ENCODE results near the gene MSI2.

Gene MSI2

GRCh38 chr17:57319806-57320205 is 63.5 kb downstream of the MSI2 start:
- no peak for DNase-seq (ENCODE audit: low spot score)

- no peak for DNase-seq (ENCODE audit: low spot score)
These were observed 67.1 kb downstream of the MSI2 start for GRCh38 chr17:57323391-57323790.

- DNase-seq (ENCODE audit: low spot score) = no peak
These were observed 67.7 kb downstream of the MSI2 start for GRCh38 chr17:57324060-57324459.

GRCh38 chr17:57324631-57325030 is 68.3 kb downstream of the MSI2 start:
- DNase-seq (ENCODE audit: low spot score) = no peak

DNA sequence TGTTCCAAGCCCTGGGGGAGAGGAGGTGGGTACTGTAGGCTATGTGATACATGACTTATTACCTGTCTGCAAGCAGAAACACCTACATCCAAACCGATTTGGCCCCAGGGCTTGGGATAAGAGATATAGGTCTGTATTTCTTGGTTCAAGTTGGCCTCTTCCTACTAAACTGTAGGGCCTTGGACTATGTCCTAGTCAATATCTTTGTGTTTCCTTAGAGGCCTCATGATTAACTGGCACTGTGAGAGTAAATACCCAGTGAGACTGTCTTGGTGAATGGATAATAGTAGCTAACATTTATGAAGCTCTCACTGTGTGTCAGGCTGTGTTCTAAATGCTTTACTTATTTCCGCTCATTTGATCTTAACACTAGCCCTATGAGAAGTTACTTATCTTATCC is 70.0 kb downstream of the MSI2 start:
- DNase-seq (ENCODE audit: low spot score) = no peak

DNA sequence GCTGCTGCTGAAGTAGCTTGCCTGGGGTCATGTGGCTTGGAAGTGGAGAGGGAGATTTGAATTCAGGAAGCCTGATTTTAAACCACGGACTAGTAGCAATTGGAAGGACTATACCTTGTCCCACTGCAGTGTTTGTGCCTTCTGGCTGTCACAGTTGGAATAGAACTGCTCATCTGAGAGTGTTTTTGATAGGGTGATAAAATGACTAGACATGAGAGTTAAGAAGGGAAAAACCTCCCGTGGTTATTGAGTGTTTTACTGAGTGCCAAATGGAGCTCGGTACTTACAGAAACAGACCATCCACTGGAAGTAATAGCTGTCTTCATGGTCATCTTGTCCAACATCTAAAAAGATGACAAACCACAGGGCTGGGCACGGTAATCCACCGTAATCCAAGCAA is 70.4 kb downstream of the MSI2 start:
- DNase-seq (ENCODE audit: low spot score) = no peak

DNA sequence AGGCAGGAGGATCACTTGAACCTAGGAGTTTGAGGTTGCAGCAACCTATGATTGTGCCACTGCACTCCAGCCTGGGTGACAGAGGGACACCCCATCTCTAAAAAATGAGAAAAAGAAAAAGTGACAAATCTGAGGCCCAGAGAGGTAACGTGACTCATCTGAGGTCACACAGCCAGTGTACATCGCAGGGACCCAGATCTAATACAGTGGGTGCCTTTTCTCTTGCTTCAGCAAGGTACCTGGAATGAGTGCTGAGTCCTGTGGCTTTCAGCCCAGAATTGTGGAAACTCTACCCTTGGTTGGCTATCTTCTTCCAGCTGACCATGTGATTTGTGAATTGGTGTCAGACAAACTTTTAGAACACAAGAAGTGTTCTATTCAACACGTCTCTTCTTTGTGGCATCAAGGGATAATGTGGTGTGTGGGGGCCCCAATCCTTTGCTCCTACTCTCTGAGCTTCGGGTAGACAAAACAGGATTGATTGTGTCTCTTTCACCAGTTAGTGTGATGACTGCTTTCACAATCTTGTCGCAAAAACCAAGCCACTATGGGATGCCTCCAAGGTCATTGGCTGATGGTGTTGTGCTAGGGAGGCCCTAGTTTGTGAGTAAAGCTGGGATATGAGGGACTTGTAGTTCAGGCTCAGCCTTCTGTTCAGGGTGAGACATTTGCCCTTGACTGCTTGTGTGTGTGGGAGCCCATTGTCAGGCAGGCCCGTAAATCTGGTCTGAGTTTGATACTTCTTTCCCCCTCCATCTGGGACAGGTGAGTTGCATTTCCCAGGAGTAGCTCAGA is 71.0 kb downstream of the MSI2 start:
- DNase-seq (ENCODE audit: low spot score) = no peak

DNA sequence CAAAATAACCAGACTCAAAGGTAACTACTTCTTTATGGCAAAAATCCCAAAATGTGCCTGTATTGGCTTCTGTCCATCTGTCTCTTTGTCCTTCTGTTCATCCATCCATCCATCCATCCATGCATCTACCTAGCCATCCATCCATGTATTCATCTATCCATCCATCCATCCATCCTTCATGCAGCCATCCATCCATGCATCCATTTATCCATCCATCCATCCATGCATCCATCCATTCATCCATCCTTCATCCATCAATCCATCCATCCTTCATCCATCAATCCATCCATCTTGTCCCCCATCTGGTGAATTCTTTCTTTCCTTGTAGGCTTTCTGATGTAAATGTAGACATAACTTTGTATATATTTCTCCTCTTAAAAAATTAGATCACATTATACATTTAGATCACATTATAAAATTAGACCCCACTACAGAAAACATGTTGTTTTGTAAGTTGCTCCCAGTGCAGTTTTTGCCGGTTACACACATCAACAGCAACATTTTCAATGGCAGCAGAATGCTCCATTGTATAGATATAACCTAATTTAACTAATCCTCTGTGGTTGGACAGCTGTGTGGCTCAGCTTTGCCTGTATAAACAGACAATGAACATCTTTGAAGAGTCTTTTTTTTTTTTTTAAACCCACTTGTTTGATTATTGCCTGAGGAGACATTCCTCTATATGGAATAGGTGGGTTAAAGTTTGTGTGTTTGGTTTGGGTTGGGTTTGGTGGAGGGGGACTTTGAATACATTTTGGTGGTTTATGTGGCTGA is 72.0 kb downstream of the MSI2 start:
- DNase-seq (ENCODE audit: low spot score) = no peak

GRCh38 chr17:57329380-57330214 is 73.3 kb downstream of the MSI2 start:
- no peak for DNase-seq (ENCODE audit: low spot score)

DNA sequence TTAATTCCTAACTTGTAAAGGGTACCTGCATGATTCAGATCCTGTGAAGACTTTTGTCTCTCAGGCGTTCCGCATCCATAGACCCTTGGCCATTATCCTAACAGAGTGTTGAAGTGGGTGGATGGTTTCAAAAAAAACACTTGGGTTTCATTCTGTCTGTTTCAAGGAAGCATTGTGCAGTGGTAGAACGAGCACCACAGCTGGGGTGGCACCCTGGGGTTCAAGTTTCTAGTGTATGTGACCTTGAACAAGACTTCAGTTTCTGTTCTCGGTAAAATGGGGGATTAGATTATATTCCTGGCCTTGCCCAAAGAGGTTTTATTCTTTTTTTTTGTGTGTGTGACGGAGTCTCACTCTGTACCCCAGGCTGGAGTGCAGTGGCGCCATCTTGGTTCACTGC is 74.3 kb downstream of the MSI2 start:
- DNase-seq (ENCODE audit: low spot score) = no peak

DNA sequence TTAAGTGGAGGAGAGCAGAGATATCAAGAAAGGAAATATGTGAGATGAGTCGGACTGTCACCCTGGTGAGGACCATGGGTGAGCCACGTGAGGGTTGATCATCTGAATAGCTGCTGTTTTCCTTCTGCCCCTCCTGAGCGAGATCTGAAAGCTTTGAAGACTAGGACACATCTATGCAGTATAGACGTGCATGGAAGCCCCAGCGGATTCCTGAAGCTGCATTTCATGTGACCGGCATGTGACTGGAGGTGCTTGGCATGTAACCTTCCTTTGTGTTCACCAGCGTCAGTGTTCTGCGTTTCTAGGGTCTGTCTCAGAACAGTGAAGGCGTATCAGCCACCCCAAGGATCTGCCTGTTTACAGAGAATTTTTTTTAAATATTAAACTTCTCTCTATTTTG is 75.1 kb downstream of the MSI2 start:
- no peak for DNase-seq (ENCODE audit: low spot score)

- no peak for DNase-seq (ENCODE audit: low spot score)
These were observed 76.2 kb downstream of the MSI2 start for GRCh38 chr17:57332501-57332900.

DNA sequence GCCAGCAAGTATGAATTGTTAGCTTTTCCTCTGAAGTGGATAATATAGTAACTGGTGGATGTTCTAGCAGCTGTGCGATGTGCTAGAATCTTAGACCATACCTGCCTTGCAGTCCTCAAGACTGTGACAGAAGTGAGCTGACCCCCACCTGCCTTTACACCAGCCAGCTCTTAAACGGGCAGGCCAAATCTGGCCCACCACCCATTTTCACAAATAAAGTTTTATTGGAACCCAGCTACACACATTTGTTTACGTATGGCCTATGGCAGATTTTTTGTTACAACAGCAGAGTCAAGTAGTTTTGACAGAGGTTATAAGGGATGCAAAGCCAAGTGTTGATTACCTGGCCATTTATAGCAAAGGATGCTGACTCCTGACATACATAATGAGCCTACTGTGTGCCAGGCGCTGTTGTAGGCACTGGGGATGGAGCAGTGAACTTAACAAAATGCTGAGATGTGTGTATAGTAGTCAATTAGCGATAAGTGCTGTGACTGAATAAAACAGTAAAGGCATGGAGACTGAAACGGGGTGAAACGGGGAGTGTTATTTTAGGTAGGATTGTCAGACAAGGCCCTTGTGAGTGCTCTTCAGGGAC is 79.0 kb downstream of the MSI2 start:
- DNase-seq (ENCODE audit: low spot score) = no peak

DNA sequence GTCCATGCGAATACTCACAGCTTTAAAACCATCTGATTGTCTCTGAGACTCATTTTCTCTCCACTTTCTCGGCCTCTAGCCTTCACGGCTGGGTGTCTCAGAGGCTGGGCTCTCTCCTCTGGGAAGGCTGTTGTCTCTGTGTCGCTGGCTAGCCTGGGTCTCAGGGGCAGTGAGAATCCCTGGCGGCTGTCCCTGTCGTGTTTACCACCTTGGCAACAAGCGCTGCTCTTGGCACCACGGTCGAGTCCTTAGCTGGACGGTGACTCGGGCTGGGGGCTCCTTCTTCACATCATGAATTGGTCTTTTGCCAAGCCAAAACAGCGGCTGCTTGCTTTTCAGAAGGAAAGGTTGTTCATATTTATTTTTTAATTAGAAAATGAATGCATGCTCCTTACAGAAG is 81.1 kb downstream of the MSI2 start:
- DNase-seq (ENCODE audit: low spot score) = no peak

- DNase-seq (ENCODE audit: low spot score) = no peak
These were observed 82.1 kb downstream of the MSI2 start for GRCh38 chr17:57338257-57338914.

GRCh38 chr17:57340160-57340981 is 84.0 kb downstream of the MSI2 start:
- no peak for DNase-seq (ENCODE audit: low spot score)

GRCh38 chr17:57341611-57342540 is 85.6 kb downstream of the MSI2 start:
- no peak for DNase-seq (ENCODE audit: low spot score)

DNA sequence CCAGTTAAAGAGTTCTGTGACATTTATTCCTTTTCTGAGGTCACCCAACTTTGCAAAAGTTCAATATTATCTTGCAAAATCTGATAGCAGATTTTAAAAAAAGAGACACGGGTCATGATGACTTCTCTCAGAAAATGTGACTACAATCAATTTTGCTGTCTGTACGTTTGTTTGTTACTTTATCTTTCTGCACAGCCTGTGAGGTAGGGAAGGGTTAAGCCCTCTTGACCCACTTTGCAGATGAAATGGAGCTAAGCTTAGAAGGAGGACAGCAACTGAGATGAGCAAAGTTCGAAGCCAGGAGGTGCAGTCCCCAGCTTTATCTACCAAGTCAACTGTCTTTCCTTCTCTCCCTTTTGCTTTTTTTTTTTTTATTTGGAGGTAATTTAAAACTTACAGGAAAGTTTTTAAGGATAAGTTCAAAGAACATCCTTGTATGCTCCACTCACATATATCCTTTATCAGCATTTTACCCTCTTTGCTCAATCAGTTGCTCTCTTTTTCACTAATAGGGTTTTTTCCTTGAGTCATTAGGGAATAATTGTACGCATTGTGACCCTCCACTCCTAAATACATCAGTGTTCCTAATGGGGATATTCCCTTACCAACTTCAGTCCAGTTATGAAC is 86.8 kb downstream of the MSI2 start:
- no peak for DNase-seq (ENCODE audit: low spot score)

DNA sequence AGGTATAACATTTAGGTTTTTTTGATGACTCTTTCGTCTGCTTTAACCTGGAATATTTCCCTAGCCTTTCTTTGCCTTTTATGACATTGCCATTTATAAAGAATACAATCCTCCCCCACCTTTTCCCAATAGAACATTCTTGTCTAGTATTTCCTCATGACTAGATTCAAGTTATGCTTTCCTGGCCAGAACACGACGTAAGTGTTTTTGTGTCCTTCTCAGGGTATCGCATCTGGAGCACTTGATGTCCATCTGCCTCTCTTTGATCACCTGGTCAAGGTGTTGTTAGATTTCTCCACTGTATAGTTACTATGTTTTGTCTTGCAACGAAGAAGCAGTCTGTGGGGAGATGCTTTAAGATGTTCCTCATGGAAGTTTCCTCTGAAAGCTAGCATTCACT is 87.4 kb downstream of the MSI2 start:
- no peak for DNase-seq (ENCODE audit: low spot score)
